HS-27A (cell line): ENCODE measurements around the gene RACK1.

Experiments
- DNase-seq: peaks from one replicate; pipeline ENCODE4 v3.0.0-alpha.2; 2012; ENCODE audit warnings: low read depth, missing footprints

RACK1 gene

DNA sequence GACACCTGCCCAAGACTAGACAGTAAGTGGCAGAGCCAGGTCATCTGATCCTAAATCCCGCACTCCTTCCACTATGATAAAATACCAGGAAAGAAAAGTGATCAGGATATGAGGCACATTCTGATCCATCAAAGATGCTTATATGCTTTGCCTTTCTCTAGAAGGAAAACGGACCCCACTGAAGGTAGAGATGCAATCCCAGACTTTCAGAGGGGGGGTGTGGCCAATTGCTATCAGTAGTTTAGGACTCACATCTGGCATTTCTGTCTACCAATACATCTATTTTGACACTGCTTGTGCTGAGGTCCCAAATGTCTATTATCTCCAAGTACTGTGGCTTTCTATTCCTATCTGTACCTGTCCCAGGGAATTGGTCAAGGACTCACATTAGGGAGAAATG, 15.6 kb upstream of the RACK1 start:
- no peak for DNase-seq

DNA sequence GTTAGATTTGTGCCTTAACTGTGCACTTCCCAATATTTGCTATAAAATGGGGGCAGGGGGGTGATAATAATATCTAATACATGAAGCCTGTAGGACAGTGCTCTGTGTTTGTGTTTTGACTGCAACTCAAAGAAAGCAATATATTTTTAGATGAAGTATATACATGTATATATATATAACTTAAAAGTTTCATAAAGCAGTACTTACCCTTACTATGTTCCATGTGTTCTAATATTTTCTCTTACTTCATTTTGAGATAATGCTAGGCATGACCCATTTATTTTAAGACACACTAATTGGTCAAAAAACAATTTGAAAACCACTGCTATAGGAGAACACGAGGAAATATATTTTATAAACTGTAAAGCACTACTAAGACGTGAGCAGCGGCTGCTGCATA, 14.9 kb upstream of the RACK1 start:
- DNase-seq = no peak

DNA sequence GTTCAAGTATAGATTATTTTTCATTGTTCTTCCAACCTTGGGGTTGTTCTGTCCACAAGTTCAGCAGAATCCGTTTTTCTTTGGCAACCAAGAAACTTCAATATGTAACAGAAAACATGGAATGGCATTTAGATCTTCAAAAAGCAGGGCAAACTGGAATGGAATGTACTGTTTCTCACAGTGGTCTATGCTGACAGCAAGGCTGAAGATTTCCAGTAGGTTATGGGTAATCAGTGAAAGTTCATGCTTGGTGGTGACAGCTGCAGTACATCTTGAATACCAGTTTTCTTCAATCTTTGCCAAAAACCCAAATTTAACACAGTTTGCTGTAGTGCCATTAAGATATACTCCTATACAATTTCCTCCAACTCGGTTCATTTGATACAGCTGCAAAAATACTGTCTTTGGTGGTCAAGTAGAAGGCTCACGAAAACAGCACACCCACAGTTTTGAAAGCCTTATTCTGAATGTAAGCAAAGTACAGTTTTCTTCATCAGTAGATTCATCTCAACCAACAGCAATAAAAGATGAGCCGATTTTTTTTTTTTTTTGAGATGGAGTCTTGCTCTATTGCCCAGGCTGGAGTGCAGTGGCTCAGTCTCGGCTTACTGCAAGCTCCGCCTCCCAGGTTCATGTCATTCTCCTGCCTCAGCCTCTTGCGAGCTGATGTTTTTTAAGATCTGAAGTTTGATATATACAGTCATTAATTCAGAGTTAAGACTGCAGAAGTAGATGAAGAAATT, 12.3 kb upstream of the RACK1 start:
- no peak for DNase-seq

DNA sequence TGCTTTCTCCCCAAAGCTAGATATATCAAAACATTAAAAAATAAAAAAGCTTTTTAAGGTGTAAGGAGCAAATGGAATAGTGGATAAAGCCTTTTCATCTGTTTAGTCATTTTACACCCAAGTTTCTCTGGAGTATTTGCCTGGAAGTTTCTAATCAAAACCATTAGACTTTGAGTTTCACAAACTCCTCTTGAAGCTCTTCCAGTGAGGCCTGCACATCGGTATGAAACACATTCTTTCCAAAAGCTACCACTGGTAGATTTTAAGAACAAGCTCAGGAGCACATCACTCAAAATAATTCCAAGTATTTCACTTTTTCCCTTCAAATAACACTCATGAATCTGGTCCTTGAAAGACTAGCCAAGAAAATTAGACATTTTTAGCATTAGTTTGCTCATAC, 11.6 kb upstream of the RACK1 start:
- DNase-seq = no peak

DNA sequence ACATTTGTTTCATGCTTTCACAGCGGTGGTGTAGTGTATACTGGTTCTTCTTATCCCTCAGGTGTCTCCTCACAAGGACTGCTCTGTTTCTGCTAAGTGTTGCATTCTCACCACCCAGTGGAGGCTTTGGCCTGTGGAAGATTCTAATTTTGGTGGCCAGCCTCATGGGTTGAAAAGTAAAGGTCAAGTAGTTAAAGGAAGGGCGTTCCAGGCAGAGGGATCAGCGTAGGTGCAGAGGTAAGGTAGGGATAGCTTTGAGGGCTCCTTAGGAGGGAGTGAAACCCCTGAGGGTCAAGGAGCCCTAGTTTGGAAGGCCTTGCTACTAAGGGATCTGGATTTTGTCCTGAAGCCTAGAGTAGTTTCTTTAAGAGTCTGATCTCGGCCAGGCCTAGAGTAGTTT, 4.6 kb upstream of the RACK1 start:
- no peak for DNase-seq

DNA sequence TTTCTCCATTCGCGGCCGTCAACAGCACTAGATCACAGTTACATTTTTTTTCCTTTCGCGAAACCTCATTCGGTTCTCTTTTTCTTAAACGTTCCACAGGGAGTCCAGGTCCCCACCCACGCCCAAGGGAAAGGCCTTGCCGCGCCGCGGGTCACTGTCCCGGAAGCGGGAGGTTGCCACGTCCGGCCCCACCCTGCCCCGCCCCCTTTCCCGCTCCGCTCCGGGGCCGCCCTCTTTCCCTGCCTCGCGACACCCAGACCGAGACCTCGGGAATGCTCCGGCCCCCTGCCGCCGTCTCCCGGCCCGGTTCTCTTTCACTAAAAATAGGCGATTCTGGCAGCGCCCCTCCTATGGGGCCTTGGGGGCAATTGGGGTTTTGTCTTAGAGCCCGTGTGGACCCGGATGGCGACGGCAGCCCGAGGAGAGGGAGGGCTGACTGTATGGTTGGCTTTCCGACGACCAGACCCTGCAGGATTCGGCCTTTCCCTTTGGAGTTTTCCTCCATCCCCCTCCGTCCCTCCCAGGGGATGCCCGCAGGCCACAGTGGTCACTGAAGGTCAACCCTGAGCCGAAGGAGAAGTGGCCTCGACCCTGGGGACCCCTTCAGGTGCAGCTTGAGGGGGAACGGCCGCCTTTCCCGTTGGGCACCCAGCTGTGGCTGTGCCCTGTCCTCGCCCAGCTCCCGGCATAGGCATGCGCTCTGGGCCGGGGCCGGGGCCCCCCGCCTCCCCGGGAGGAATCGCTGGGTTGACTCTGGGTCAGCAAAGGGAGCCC, 2.8 kb upstream of the RACK1 start:
- DNase-seq = no peak

DNA sequence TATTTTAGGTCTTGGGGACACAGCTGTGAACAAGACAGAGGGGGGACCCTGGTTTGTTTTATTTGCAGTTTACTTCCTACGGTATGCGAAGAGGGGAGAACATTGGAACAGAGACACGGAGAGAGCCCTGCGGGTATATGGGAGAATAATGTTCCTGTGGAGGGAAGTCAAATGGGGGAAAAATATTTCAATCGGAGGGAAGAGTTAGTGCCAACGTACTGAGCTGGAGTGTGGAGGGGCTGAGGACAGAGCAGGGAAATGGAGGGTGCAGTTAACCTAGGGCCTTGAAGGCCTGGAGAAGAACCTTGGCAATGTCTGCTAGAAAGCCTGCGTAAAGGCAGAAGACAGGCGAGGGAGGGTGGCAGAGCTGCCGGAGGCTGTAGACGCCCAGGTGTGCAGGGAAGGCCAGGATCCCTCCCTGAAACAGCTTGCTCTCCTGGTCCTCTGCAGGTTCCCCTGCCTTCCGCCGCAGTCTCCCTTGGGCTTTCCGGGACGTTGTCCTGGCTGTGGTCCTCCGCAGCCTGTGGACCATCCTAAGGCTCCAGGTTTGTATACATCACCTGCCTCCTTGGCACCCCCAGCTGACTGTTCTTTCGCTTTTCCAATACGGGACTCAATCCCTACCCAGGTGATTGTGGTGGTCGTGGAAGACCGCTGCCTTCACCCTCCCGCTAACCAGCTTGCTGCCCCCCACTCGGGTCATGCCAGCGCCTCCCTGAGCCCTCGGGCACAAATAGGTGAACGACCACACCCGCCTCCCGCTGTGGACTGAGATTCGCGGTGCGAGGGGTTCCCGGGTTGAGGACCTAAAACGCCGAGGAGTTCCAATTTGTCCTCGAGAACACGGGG, 1.9 kb upstream of the RACK1 start:
- DNase-seq = no peak

DNA sequence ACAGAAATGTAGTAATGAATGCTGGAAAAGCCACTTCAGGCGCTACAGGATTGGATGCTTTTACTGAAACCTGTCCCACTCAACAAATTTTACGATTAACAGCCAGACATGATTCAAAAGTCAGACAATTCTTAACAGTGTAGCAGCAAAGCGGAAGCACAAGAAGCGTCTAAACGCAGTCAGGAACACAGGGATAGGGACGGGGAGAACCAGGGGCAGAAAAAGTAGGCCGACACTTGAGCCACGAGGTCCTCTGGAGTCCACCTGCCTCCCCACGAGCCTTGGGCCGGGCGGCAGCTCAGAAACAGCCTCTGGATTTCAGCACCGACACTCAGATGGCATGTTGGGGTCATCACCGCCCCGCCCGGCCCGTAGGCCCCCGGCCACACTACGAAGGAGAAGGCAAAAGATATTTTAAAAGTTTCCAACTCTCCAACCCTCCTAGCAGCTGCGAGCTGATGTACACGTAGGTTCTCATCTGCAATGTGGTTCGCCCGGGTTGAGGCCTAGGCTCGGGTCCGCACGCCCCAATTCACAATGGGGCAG, 615 bp downstream of the RACK1 start:
- no peak for DNase-seq

DNA sequence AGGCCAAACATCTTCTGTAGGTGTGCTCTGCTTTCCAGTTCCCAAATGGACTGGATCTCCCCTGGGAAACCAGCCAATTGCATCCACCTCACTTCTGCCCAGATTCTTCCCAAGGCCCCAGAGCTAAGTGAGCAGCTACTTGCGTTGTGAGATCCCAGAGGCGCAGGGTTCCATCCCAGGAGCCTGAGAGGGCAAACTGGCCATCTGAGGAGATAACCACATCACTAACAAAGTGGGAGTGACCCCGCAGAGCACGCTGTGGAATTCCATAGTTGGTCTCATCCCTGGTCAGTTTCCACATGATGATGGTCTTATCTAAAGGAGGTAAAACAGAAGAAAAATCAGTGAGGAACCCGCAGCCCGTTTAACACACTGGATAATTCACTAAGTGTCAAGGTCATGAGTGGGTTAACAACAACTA, 1.7 kb downstream of the RACK1 start:
- no peak for DNase-seq

DNA sequence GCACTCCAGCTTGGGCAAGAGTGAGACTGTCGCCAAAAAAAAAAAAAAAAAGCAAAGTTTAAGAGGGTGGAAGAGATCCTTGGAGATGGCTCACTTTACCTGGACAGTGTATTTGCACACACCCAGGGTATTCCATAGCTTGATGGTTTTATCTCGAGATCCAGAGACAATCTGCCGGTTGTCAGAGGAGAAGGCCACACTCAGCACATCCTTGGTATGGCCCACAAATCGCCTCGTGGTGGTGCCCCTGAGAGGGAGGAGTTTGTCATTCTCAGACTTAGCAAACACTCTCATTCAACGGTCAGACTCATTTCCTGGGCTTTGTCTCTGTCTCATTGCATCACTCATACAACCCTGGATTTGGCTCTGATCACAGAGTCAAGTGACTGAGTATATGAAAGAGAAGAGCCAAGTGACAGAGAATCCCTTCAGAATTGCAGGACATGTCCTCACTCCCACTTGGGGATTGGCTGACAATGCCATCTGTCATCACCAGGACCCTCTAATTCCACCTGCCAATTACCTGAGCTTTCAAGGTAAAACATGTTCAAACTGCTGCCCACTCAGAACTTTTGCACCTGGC, 2.2 kb downstream of the RACK1 start:
- DNase-seq = no peak

DNA sequence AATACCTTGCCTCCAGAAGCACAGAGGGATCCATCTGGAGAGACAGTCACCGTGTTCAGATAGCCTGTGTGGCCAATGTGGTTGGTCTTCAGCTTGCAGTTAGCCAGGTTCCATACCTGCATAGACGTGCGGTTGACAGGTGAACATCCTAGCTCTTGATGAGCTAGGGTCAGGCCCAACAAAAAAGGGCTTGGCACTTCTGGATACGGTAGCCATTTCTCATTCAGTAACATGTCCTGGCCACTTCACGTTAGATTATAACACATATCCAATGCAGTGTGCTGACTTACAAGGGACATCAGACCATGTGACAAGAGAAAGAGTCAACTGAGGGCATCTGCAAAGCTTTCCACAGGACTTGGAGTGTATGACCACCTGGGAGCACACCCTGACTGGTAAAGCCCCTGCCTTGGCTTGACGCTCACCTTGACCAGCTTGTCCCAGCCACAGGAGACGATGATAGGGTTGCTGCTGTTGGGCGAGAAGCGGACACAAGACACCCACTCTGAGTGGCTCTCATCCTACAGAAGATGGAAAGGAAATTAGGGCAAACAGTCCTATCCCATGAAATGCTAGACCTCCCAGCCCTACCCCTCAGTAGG, 4.5 kb downstream of the RACK1 start:
- DNase-seq = no peak

DNA sequence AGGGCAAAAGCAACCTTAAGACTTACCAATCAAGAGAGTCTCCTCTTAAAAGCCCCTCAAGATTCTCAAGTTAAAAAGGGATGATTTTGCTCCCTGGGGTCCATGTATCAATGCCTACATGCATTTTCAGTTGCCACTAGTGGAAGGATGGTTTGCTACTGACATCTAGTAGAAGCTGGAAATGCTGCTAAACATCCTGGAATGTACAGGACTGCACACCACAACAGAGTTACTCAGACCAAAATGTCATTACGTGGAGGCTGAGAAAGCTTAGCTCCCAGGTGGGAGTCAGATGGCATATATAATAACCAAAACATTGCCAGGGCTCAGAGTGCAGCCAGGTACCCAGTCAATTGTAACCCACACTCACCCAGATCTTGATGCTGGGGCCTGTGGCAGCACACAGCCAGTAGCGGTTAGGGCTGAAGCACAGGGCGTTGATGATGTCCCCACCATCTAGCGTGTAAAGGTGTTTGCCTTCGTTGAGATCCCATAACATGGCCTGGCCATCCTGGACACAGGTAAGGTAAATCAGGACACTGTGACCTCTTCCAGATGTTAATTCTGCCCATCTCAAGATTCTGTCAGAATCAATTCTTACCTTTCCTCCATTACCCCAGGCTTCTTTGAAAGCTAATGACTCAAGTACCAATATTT, 5.8 kb downstream of the RACK1 start:
- DNase-seq = no peak

DNA sequence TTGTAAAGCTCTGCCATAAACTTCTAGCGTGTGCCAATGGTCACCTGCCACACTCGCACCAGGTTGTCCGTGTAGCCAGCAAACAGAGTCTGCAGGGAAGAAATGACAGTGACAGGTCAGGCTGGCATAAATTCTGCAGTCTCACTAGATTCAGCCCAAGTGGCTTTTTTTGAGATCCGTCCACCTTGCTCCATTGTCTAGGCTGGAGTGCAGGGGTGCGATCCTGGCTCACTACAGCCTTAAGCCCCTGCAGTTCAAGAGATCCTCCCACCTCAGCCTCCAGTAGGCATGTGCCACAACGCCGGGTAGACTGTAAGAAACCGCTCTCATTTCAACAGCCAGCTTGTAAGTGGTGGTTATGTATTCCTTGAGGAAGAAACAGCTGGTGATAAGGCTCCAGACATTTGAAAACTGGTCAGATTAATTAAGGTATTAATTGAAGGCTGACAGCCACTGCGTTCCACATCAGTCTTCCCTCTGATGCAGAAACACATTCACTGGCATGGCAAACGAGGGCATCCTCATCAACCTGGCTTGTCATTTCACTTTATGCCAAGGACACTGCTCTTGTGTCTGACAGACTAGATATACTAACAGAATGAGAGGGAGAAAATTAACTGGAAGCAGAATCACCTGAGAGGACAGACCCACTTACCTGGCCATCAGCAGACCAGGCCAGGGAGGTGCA, 6.6 kb downstream of the RACK1 start:
- DNase-seq = no peak

DNA sequence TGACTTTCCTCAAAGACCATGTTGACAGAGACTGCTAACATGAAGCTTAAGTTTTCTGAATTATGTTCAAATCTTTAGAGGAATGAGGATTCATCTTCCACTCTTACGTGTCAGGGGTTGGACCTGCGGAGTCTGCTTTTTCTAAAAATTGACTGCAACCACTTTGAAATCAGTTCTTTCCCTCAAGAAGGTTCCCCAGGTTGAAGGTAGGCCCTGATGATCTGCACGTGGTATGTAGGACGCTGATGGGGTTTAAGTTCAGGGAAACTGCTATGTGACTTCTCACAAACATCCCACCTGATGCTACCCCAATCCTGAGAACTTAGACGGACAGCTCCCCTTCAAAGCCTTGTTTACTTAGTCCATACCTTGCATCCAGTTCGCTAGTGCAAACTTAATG, 7.2 kb downstream of the RACK1 start:
- no peak for DNase-seq

DNA sequence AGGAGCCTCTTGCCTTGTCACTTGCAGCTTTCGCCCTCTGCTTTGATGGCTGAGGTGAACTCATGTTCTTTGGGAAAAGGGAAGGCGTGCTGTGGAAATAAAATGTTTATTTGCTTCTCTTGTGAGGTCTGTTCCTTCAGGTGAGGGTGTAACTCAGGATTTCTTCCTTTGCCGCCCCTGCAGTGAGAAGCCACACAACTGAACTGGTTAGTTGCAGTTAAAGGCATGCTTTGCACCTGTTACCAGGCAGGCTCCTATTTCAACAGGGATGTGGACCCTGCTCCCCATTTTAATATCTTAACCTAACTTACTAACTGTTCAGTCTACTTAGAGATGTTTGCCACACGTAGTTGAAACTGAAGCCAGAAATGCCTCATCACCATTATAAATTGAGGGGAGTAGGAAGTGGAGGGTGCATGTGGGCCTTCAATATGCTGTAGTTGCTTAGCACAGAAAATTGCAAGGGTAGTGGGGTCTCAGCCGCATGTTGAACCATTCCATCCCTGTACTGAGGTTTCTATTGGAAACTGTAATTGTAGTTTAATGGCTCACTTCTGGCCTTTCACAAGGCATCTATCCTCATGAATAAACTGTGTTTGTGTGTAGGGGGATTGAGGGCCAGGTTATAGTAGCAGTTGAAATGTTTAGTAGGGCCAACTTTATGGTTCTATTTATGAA, 7.9 kb downstream of the RACK1 start:
- DNase-seq = no peak

DNA sequence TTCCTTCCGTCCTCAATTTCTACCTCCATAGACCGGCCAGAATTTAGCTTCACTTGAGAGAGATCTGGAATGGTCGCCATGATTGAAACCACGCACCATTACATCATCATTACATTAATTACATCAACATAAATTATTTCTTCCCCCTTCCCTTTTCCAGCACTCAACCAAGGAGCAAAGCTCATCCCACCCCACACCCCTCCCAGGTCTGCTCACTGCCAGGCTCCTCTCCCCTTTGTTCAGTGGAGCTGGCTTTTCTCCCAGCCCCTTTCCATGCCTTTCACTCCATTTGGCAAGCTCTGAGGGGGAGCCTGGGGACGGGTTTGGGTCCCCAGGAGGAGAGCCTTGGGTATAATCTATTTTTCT, 8.4 kb downstream of the RACK1 start:
- no peak for DNase-seq

DNA sequence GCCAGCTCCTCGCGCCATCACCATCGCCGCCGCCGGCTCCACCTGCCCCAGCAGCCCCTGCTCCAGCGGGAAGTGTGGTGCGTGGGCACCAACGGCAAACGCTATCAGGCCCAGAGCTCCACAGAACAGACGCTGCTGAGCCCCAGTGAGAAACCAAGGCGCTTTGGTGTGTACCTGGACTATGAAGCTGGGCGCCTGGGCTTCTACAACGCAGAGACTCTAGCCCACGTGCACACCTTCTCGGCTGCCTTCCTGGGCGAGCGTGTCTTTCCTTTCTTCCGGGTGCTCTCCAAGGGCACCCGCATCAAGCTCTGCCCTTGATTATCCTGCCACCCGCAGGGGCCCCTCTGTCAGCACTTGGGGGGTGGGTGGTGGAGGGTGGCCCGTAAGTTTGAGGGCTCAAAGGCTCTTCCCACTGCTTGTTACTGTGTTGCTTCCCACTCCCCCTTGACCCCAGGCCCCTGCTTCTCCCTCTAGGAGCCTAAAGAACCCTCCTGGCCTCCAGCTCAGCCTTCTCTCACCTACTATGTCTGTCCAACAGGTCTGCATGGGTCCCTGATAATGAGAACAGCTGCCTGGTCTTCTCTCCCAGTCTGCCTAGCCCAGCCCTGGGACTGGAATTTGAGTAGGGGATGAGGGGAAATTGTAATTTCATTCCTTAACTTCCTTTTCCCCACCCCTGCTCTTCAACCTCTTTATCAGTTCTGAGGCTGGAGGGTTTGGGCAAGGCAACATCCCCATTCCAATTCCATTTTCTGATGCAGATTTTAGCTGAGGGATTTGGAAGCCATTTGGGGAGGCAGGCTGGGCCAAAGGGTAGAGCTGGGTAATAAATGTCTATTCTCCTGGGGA, 9.0 kb downstream of the RACK1 start:
- no peak for DNase-seq

DNA sequence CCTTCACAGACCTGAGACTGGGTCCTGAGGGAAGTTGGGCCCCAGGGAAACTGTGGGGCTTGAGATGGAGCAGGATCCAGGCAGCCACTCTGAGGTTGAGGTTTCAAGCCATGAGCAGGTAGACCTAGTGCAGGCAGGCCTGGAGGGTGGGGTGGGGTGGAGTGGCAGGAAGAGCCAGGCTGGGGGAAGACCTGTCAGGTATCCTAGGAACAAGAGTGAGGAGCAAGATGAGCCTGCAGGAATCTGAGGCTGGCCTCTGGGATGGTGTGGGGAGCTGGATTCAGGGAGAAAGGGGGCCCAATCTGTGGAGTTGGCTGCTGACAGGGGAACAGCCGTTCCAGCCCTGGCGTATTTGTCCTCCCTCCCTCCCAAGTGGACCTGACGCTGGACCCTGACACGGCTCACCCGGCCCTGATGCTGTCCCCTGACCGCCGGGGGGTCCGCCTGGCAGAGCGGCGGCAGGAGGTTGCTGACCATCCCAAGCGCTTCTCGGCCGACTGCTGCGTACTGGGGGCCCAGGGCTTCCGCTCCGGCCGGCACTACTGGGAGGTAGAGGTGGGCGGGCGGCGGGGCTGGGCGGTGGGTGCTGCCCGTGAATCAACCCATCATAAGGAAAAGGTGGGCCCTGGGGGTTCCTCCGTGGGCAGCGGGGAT, 9.8 kb downstream of the RACK1 start:
- DNase-seq = no peak
